Panc1 (cell line): ENCODE measurements around the gene EP400. TPM values are rescaled to one million over a fixed set of nuclear protein-coding genes. Genes with fewer than 3 reads are reported as not detected.
"Not testable (repeated sequence)": the region's sequence is repeated elsewhere in the genome, so short reads cannot be mapped to it uniquely, and the experiment has no call there.

ENCODE experiments used
- ATAC-seq: fragments of 200-7000 bp; cut with Tn5 transposase; 2 replicates; pipeline ENCODE4 v1.9.1; 2020; ENCODE audit warnings: mild to moderate bottlenecking, moderate library complexity
- BruUV-seq: library from RNA; stranded (reverse); fragments of 400-500 nt; replicated peaks from 2 replicates; lab custom pipeline; 2021; lab: Mats Ljungman, UMichigan
- CTCF ChIA-PET: fragments of 300-600 bp; sonication (Branson Sonifier 250); formaldehyde crosslinking; loops from one replicate; lab custom pipeline; 2022; ENCODE audit warnings: antibody characterized with exemption; lab: Charles Lee
- POLR2A ChIA-PET: fragments of 300-600 bp; sonication (Branson Sonifier 250); formaldehyde crosslinking; loops from one replicate; lab custom pipeline; 2022; ENCODE audit warnings: antibody characterized with exemption; lab: Charles Lee
- DNase-seq: peaks from one replicate; pipeline ENCODE4 v3.0.0-alpha.2; 2010; ENCODE audit warnings: low read depth, low spot score
- H3K27ac ChIP-seq: 2 replicates; pipeline ENCODE4 v1.5.1; 2011; ENCODE audit warnings: mild to moderate bottlenecking, low read length, inconsistent platforms
- H3K27me3 ChIP-seq: fragments of 200-500 bp; sonication (Bioruptor generic); 2 replicates; pipeline ENCODE4 v1.6.0; 2014; ENCODE audit warnings: low read length, inconsistent platforms; ENCODE audit not compliant: control insufficient read depth, insufficient read depth
- H3K36me3 ChIP-seq: fragments of 200-500 bp; sonication (Bioruptor generic); 2 replicates; pipeline ENCODE4 v1.5.1; 2014; ENCODE audit warnings: inconsistent platforms, mild to moderate bottlenecking, low read length, moderate library complexity; ENCODE audit not compliant: control insufficient read depth, insufficient read depth
- H3K4me1 ChIP-seq: 2 replicates; pipeline ENCODE4 v1.5.1; 2011; ENCODE audit warnings: inconsistent platforms, mild to moderate bottlenecking, low read length, moderate library complexity; ENCODE audit not compliant: control insufficient read depth, insufficient read depth
- H3K4me3 ChIP-seq, 2 experiments: 2 replicates each; pipeline ENCODE4 v1.5.1; 2011 to 2012; ENCODE audit warnings: low read depth in 2 of 2, low read length in 2 of 2, mild to moderate bottlenecking in 2 of 2, inconsistent platforms in 1 of 2, moderate library complexity in 1 of 2
- H3K9me3 ChIP-seq: fragments of 200-500 bp; sonication (Bioruptor generic); 2 replicates; pipeline ENCODE4 v1.5.1; 2014; ENCODE audit warnings: low read depth, mild to moderate bottlenecking, inconsistent platforms, low read length, moderate library complexity; ENCODE audit not compliant: control insufficient read depth, insufficient read depth
- CTCF ChIP-seq: fragments of 450-650 bp; IDR thresholded peaks from 2 replicates; pipeline ENCODE4 v1.5.1; 2017; ENCODE audit warnings: mild to moderate bottlenecking
- TCF7L2 ChIP-seq: IDR thresholded peaks from 2 replicates; pipeline ENCODE4 v1.6.1; 2011; ENCODE audit warnings: mild to moderate bottlenecking, low read depth, low read length, inconsistent platforms
- in situ Hi-C: cut with HindIII; loops from 2 replicates; pipeline ENCODE4 v1.10.0; 2016; ENCODE audit warnings: low sequenced_read_pairs, low pct_unique_long_range_greater_than_20kb
- intact Hi-C: fragments of 100-400 bp; cut with micrococcal nuclease; formaldehyde crosslinking; loops from one replicate; pipeline ENCODE4 v1.10.0; 2022; ENCODE audit not compliant: unreplicated experiment
- total RNA-seq: library from RNA; stranded (reverse); gene quantifications from one replicate; pipeline ENCODE4 v1.2.1, GENCODE V29; 2021; ENCODE audit not compliant: unreplicated experiment

The EP400 gene
- total RNA-seq, 1 experiment from 2014 or later, result 59.4 TPM

- DNase-seq, H3K36me3 ChIP-seq, H3K27me3 ChIP-seq, BruUV-seq, H3K4me1 ChIP-seq, in situ Hi-C loops, intact Hi-C loops, ATAC-seq, H3K9me3 ChIP-seq: not testable (repeated sequence)
- ChIA-PET POLR2A (interaction anchor here (0.6 kb wide), 1 partner anchor 118 kb away, joined by 3 read pairs; no protein-coding TSS in a partner anchor), CTCF (interaction anchor here (0.5 to 0.7 kb wide), 2 partner anchors 154 to 217 kb away, joined by 3 read pairs; no protein-coding TSS in a partner anchor)
- H3K27ac ChIP-seq, result peak overlapping the region; percentile 60; the same call in 1 of the 2 replicates
- peak overlapping the region; percentile 64 to 81 for H3K4me3 ChIP-seq
These were observed 870 bp upstream of the EP400 start for GRCh38 chr12:131948713-131949430.

GRCh38 chr12:131950182-131950913, 606 bp downstream of the EP400 start:
- DNase-seq (no peak), ATAC-seq (peak; percentile 50)
- intact Hi-C loops, result no loop called here
- peak overlapping the region; percentile 81 to 91 for H3K4me3 ChIP-seq
- no peaks in the 10 kb centered on the region for H3K4me1 ChIP-seq
- H3K9me3 ChIP-seq, result no peaks in the 10 kb centered on the region
- H3K36me3 ChIP-seq, result no peaks in the 10 kb centered on the region
- no peak for TF ChIP-seq CTCF
- TF ChIP-seq TCF7L2, result 0 out of 2 replicates have a peak, but pooled peaks have one; percentile 6
- POLR2A ChIA-PET, result no interaction called here
- no peaks in the 10 kb centered on the region for H3K27me3 ChIP-seq
- in situ Hi-C loops, result no loop called here
- CTCF ChIA-PET, result interaction anchor here (1.1 kb wide), 1 partner anchor 113 kb away, joined by 7 read pairs; no protein-coding TSS in a partner anchor
- peak overlapping the region; percentile 76 for H3K27ac ChIP-seq
- TSS peak; percentile 71 for BruUV-seq

- not testable (repeated sequence) for BruUV-seq
These were observed 4.1 kb downstream of the EP400 start for GRCh38 chr12:131953810-131954209.

GRCh38 chr12:131954460-131954859, 4.7 kb downstream of the EP400 start:
- BruUV-seq, H3K4me3 ChIP-seq, in situ Hi-C loops, intact Hi-C loops, H3K27ac ChIP-seq, DNase-seq, H3K27me3 ChIP-seq, POLR2A ChIA-PET, ATAC-seq, H3K36me3 ChIP-seq, CTCF ChIA-PET, H3K9me3 ChIP-seq: not testable (repeated sequence)
- H3K4me1 ChIP-seq, result peaks cover 23% of the 10 kb centered on the region

More at GRCh38 chr12:131953810-131954209, 4.1 kb downstream of the EP400 start:
- POLR2A ChIA-PET, DNase-seq, CTCF ChIA-PET, H3K4me3 ChIP-seq, H3K36me3 ChIP-seq, H3K27me3 ChIP-seq, H3K27ac ChIP-seq, H3K9me3 ChIP-seq, ATAC-seq, intact Hi-C loops, in situ Hi-C loops: not testable (repeated sequence)
- H3K4me1 ChIP-seq, result peaks cover 18% of the 10 kb centered on the region
